Measurements from ENCODE around the gene ANKRD10. TPM values are rescaled to one million over a fixed set of nuclear protein-coding genes. Genes with fewer than 3 reads are reported as not detected.
A peak's percentile ranks its signal among the peaks of the same experiment; 100 is the strongest.

The ANKRD10 gene
- total and polyA plus RNA-seq, 7 donors, result 82.0 to 225 (median 115) TPM

GRCh38 chr13:110894086-110894485 is 20.8 kb downstream of the ANKRD10 start:
- peaks cover 40% of the 10 kb centered on the region for H3K4me1 ChIP-seq
- H3K27me3 ChIP-seq (ENCODE audit: insufficient read depth in 3 of 3, low read length in 2 of 3), result no peaks in the 10 kb centered on the region
- H3K27ac ChIP-seq, result no peak overlapping the region
- no peak for ATAC-seq
- TF ChIP-seq CTCF (IDR thresholded peaks at IDR 0.05), result no peak
- 84 to 88% (median 88%) methylated on average over 2 of the region's 2 CpGs for WGBS, 3 donors
- H3K9me3 ChIP-seq, result no peaks in the 10 kb centered on the region
- intact Hi-C loops (cut with DNase I), result no loop called here
- DNase-seq, result no peak
- H3K4me3 ChIP-seq, result no peak overlapping the region
- H3K36me3 ChIP-seq (ENCODE audit: insufficient read depth in 1 of 2, low read depth in 1 of 2), result peaks cover 4 to 69% of the 10 kb centered on the region in 2 donors

DNA sequence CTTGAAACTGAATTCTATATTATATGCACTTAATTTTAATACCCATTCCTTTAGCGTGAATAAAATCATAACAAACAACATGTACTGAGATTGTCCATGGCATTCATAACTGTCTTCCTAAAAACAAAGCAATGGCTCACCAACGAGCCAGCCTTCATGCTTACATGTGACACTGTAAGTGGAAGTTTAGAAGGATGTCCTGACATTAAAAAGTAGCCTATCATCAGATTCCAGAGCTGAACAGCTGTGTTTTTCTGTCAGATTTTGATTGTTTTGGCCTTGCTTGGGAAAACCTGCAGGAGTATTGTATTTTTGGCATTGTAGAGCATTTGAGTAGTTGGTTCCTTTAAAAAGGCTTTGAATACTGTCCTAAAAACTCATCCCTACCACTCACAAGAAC is 21.3 kb downstream of the ANKRD10 start:
- TF ChIP-seq CTCF (IDR thresholded peaks at IDR 0.05), result no peak
- ATAC-seq, result no peak
- H3K4me3 ChIP-seq, result no peak overlapping the region
- H3K27me3 ChIP-seq (ENCODE audit: insufficient read depth in 3 of 3, low read length in 2 of 3), result no peaks in the 10 kb centered on the region
- no peaks in the 10 kb centered on the region for H3K9me3 ChIP-seq
- DNase-seq, result no peak
- H3K4me1 ChIP-seq, result peaks cover 44% of the 10 kb centered on the region
- H3K27ac ChIP-seq, result no peak overlapping the region
- intact Hi-C loops (cut with DNase I), result no loop called here
- peaks cover 4 to 64% of the 10 kb centered on the region in 2 donors for H3K36me3 ChIP-seq (ENCODE audit: insufficient read depth in 1 of 2, low read depth in 1 of 2)
- 47 to 56% (median 52%) methylated on average over 2 of the region's 2 CpGs for WGBS, 3 donors

DNA sequence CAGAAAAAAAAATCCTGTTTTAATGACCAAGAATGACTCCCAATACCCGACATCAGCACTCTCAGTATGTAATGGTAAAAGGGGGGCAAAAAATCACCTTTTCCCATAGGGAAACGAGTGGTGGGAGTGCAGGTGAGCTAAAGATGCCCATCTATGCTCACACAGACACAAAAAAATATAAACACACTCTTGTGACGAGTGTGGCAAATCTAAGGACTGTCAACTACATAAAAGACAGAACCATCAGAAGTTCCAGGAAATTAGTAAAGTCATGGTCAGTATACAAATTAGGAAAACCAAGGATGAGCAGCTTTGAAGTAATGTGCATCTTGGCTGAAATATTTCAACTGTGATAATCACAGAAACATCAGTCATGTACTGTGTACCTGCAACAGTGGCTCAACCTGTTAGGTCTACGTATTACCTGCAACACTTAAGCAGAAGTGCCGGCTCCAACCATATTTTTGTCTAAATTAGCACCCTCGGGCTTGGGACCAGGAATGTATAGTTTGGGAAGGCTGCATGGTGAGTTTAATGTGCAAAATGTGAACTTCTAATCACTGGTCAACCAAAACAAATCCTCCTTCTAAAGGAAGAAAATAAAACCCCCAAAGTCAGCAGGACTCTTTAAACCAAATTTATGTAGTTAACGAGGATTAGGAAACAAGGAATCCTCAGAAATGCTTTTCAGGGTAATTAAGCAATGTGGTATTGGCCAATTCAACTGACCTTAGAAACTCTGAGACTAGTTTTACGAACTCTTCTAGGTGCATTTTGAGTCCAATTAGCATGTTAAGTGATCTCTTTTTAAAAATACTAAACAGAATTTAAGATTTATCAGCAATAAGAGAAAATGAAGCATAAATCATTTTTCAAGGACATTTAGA is 24.3 kb downstream of the ANKRD10 start:
- ATAC-seq (no peak), DNase-seq (no peak)
- H3K9me3 ChIP-seq, result no peaks in the 10 kb centered on the region
- TF ChIP-seq CTCF (IDR thresholded peaks at IDR 0.05), result no peak
- peaks cover 53% of the 10 kb centered on the region for H3K4me1 ChIP-seq
- 71 to 86% (median 77%) methylated on average over 8 of the region's 8 CpGs for WGBS, 3 donors
- intact Hi-C loops (cut with DNase I), result no loop called here
- peak overlapping the region; percentile 7 for H3K27ac ChIP-seq
- H3K27me3 ChIP-seq (ENCODE audit: insufficient read depth in 3 of 3, low read length in 2 of 3), result no peaks in the 10 kb centered on the region
- no peak overlapping the region for H3K4me3 ChIP-seq
- peaks cover 4 to 51% of the 10 kb centered on the region in 2 donors for H3K36me3 ChIP-seq (ENCODE audit: insufficient read depth in 1 of 2, low read depth in 1 of 2)

DNA sequence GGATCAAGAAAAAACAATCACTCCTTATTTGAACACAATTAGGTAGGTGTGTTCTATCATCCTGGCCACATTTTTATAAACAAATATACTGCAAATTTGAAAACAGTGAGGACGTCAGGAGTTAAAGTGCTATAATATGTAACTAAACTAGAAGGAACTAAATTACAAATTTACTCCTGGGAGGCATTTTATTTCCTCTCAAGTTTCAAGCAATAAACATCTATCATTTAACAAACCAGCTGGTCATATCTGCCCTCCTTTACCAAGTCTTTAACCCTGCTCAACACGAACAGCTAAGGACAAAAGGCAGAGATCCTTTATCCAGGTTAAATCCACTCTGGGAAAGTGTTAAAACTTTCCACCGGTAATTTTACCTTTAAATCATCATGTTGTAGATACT is 26.5 kb downstream of the ANKRD10 start:
- TF ChIP-seq CTCF (IDR thresholded peaks at IDR 0.05), result no peak
- H3K27me3 ChIP-seq (ENCODE audit: insufficient read depth in 3 of 3, low read length in 2 of 3), result no peaks in the 10 kb centered on the region
- peaks cover 2 to 35% of the 10 kb centered on the region in 2 donors for H3K36me3 ChIP-seq (ENCODE audit: insufficient read depth in 1 of 2, low read depth in 1 of 2)
- H3K4me1 ChIP-seq, result peaks cover 43% of the 10 kb centered on the region
- H3K27ac ChIP-seq, result peak overlapping the region; percentile 67
- intact Hi-C loops (cut with DNase I), result no loop called here
- WGBS, 3 donors, result 24 to 34% (median 28%) methylated on average over 3 of the region's 3 CpGs
- H3K4me3 ChIP-seq, result no peak overlapping the region
- DNase-seq (no peak), ATAC-seq (peak in 1 of 4 donors; percentile 22)
- H3K9me3 ChIP-seq, result no peaks in the 10 kb centered on the region
